Measurements from ENCODE around the gene OBSCN.
A peak's percentile ranks its signal among the peaks of the same experiment; 100 is the strongest.
"Not testable (repeated sequence)": the region's sequence is repeated elsewhere in the genome, so short reads cannot be mapped to it uniquely, and the experiment has no call there.

Gene OBSCN

GRCh38 chr1:228224198-228225164 is 16.6 kb downstream of the OBSCN start:
- in situ Hi-C loops (cut with HindIII; ENCODE audit: low pct_unique_long_range_greater_than_20kb, low sequenced_read_pairs): no loop called here
- no peak for DNase-seq (ENCODE audit: low read depth in 1 of 2, low spot score in 1 of 2)
- no peak for TF ChIP-seq JUND (IDR thresholded peaks at IDR 0.05; ENCODE audit: low read depth)

GRCh38 chr1:228225165-228225710 is 17.4 kb downstream of the OBSCN start:
- DNase-seq (ENCODE audit: low read depth in 1 of 2, low spot score in 1 of 2): no peak
- in situ Hi-C loops (cut with HindIII; ENCODE audit: low pct_unique_long_range_greater_than_20kb, low sequenced_read_pairs): no loop called here
- TF ChIP-seq JUND (IDR thresholded peaks at IDR 0.05; ENCODE audit: low read depth): no peak

GRCh38 chr1:228225740-228226139 is 17.9 kb downstream of the OBSCN start:
- no peak for DNase-seq (ENCODE audit: low read depth in 1 of 2, low spot score in 1 of 2)
- in situ Hi-C loops (cut with HindIII; ENCODE audit: low pct_unique_long_range_greater_than_20kb, low sequenced_read_pairs): no loop called here
- TF ChIP-seq JUND (IDR thresholded peaks at IDR 0.05; ENCODE audit: low read depth): no peak

- TF ChIP-seq JUND (IDR thresholded peaks at IDR 0.05; ENCODE audit: low read depth): no peak
- in situ Hi-C loops (cut with HindIII; ENCODE audit: low pct_unique_long_range_greater_than_20kb, low sequenced_read_pairs): no loop called here
- DNase-seq (ENCODE audit: low read depth in 1 of 2, low spot score in 1 of 2): no peak
Observed at GRCh38 chr1:228226141-228226874, 18.5 kb downstream of the OBSCN start.

GRCh38 chr1:228226956-228227791 is 19.3 kb downstream of the OBSCN start:
- no peak for TF ChIP-seq JUND (IDR thresholded peaks at IDR 0.05; ENCODE audit: low read depth)
- in situ Hi-C loops (cut with HindIII; ENCODE audit: low pct_unique_long_range_greater_than_20kb, low sequenced_read_pairs): no loop called here
- peak in 1 of 2 experiments; percentile 49 for DNase-seq (ENCODE audit: low read depth in 1 of 2, low spot score in 1 of 2)

GRCh38 chr1:228228147-228228546 is 20.3 kb downstream of the OBSCN start:
- in situ Hi-C loops (cut with HindIII; ENCODE audit: low pct_unique_long_range_greater_than_20kb, low sequenced_read_pairs); DNase-seq (ENCODE audit: low read depth in 1 of 2, low spot score in 1 of 2): not testable (repeated sequence)

GRCh38 chr1:228228601-228229074 is 20.8 kb downstream of the OBSCN start:
- DNase-seq (ENCODE audit: low read depth in 1 of 2, low spot score in 1 of 2): peak in 1 of 2 experiments; percentile 34
- in situ Hi-C loops (cut with HindIII; ENCODE audit: low pct_unique_long_range_greater_than_20kb, low sequenced_read_pairs): no loop called here
- TF ChIP-seq JUND (IDR thresholded peaks at IDR 0.05; ENCODE audit: low read depth): no peak

- no peak for TF ChIP-seq JUND (IDR thresholded peaks at IDR 0.05; ENCODE audit: low read depth)
- no peak for DNase-seq (ENCODE audit: low read depth in 1 of 2, low spot score in 1 of 2)
- in situ Hi-C loops (cut with HindIII; ENCODE audit: low pct_unique_long_range_greater_than_20kb, low sequenced_read_pairs): no loop called here
Observed at GRCh38 chr1:228231189-228231588, 23.3 kb downstream of the OBSCN start.

- in situ Hi-C loops (cut with HindIII; ENCODE audit: low pct_unique_long_range_greater_than_20kb, low sequenced_read_pairs): no loop called here
- TF ChIP-seq JUND (IDR thresholded peaks at IDR 0.05; ENCODE audit: low read depth): no peak
- DNase-seq (ENCODE audit: low read depth in 1 of 2, low spot score in 1 of 2): no peak
Observed at GRCh38 chr1:228233136-228233535, 25.3 kb downstream of the OBSCN start.

GRCh38 chr1:228234921-228235320 is 27.1 kb downstream of the OBSCN start:
- in situ Hi-C loops (cut with HindIII; ENCODE audit: low pct_unique_long_range_greater_than_20kb, low sequenced_read_pairs): no loop called here
- no peak for DNase-seq (ENCODE audit: low read depth in 1 of 2, low spot score in 1 of 2)
- no peak for TF ChIP-seq JUND (IDR thresholded peaks at IDR 0.05; ENCODE audit: low read depth)

- DNase-seq (ENCODE audit: low read depth in 1 of 2, low spot score in 1 of 2): peak; percentile 84 to 90
- no peak for TF ChIP-seq JUND (IDR thresholded peaks at IDR 0.05; ENCODE audit: low read depth)
- in situ Hi-C loops (cut with HindIII; ENCODE audit: low pct_unique_long_range_greater_than_20kb, low sequenced_read_pairs): no loop called here
Observed at GRCh38 chr1:228236744-228237143, 28.9 kb downstream of the OBSCN start.

- peak in 1 of 2 experiments; percentile 22 for DNase-seq (ENCODE audit: low read depth in 1 of 2, low spot score in 1 of 2)
- TF ChIP-seq JUND (IDR thresholded peaks at IDR 0.05; ENCODE audit: low read depth): no peak
- in situ Hi-C loops (cut with HindIII; ENCODE audit: low pct_unique_long_range_greater_than_20kb, low sequenced_read_pairs): no loop called here
Observed at GRCh38 chr1:228238007-228238406, 30.2 kb downstream of the OBSCN start.
